ENCODE data around the gene CFAP99.
"Not testable (repeated sequence)": the region's sequence is repeated elsewhere in the genome, so short reads cannot be mapped to it uniquely, and the experiment has no call there.

Gene CFAP99

GRCh38 chr4:2377241-2377640 lies 41.5 kb upstream of the CFAP99 start:
- DNase-seq (ENCODE audit: low spot score): no peak
- TF ChIP-seq CTCF (IDR thresholded peaks at IDR 0.05; ENCODE audit: extremely low read depth, insufficient read depth, missing control alignments): no peak
- in situ Hi-C loops (cut with MboI; ENCODE audit: low pct_unique_long_range_greater_than_20kb, low sequenced_read_pairs, unreplicated experiment): no loop called here

- in situ Hi-C loops (cut with MboI; ENCODE audit: low pct_unique_long_range_greater_than_20kb, low sequenced_read_pairs, unreplicated experiment): no loop called here
- no peak for TF ChIP-seq CTCF (IDR thresholded peaks at IDR 0.05; ENCODE audit: extremely low read depth, insufficient read depth, missing control alignments)
- DNase-seq (ENCODE audit: low spot score): no peak
These were observed 40.4 kb upstream of the CFAP99 start for GRCh38 chr4:2378401-2378800.

GRCh38 chr4:2378898-2379297 lies 39.9 kb upstream of the CFAP99 start:
- no peak for DNase-seq (ENCODE audit: low spot score)
- no peak for TF ChIP-seq CTCF (IDR thresholded peaks at IDR 0.05; ENCODE audit: extremely low read depth, insufficient read depth, missing control alignments)
- in situ Hi-C loops (cut with MboI; ENCODE audit: low pct_unique_long_range_greater_than_20kb, low sequenced_read_pairs, unreplicated experiment): no loop called here

GRCh38 chr4:2380589-2380988 lies 38.2 kb upstream of the CFAP99 start:
- in situ Hi-C loops (cut with MboI; ENCODE audit: low pct_unique_long_range_greater_than_20kb, low sequenced_read_pairs, unreplicated experiment); DNase-seq (ENCODE audit: low spot score): not testable (repeated sequence)

- in situ Hi-C loops (cut with MboI; ENCODE audit: low pct_unique_long_range_greater_than_20kb, low sequenced_read_pairs, unreplicated experiment); DNase-seq (ENCODE audit: low spot score): not testable (repeated sequence)
These were observed 36.0 kb upstream of the CFAP99 start for GRCh38 chr4:2382769-2383202.

GRCh38 chr4:2383220-2383631 lies 35.5 kb upstream of the CFAP99 start:
- in situ Hi-C loops (cut with MboI; ENCODE audit: low pct_unique_long_range_greater_than_20kb, low sequenced_read_pairs, unreplicated experiment); DNase-seq (ENCODE audit: low spot score): not testable (repeated sequence)

- DNase-seq (ENCODE audit: low spot score): no peak
- no peak for TF ChIP-seq CTCF (IDR thresholded peaks at IDR 0.05; ENCODE audit: extremely low read depth, insufficient read depth, missing control alignments)
- in situ Hi-C loops (cut with MboI; ENCODE audit: low pct_unique_long_range_greater_than_20kb, low sequenced_read_pairs, unreplicated experiment): no loop called here
These were observed 35.0 kb upstream of the CFAP99 start for GRCh38 chr4:2383760-2384159.

- in situ Hi-C loops (cut with MboI; ENCODE audit: low pct_unique_long_range_greater_than_20kb, low sequenced_read_pairs, unreplicated experiment): no loop called here
- DNase-seq (ENCODE audit: low spot score): no peak
- no peak for TF ChIP-seq CTCF (IDR thresholded peaks at IDR 0.05; ENCODE audit: extremely low read depth, insufficient read depth, missing control alignments)
These were observed 34.5 kb upstream of the CFAP99 start for GRCh38 chr4:2384245-2384644.
